K562 (cell line): ENCODE results near the gene GRID2IP. TPM values are rescaled to one million over a fixed set of nuclear protein-coding genes. Genes with fewer than 3 reads are reported as not detected.

Experiments
- ATAC-seq: fragments of 200-7000 bp; cut with Tn5 transposase; 3 replicates; pipeline ENCODE4 v1.9.1; 2020; ENCODE audit warnings: moderate library complexity
- BruUV-seq: library from RNA; stranded (reverse); fragments of 400-500 nt; replicated peaks from 2 replicates; lab custom pipeline; 2021; lab: Mats Ljungman, UMichigan
- CTCF ChIA-PET: fragments of 300-600 bp; formaldehyde crosslinking; extraction: SDS; loops from one replicate; lab custom pipeline; 2021; ENCODE audit warnings: low intra/inter-chr PET ratio; lab: Yijun Ruan, JAX
- POLR2A ChIA-PET: fragments of 300-600, 350-650 bp; sonication (Branson Sonifier 250); formaldehyde crosslinking; extraction: SDS; loops from one replicate; lab custom pipeline; 2021; ENCODE audit warnings: antibody characterized with exemption, inconsistent platforms; lab: Yijun Ruan, JAX
- DNase-seq, 4 experiments: peaks; one replicate each; pipeline versions ENCODE4 v3.0.0 to v3.0.0-alpha.2; 2011 to 2018; ENCODE audit warnings: low spot score in 3 of 4, mixed read lengths in 3 of 4; ENCODE audit errors: extremely low read depth in 1 of 4
- FAIRE-seq: peaks from 2 replicates; lab custom pipeline; 2011; peaks lifted over from hg19 to GRCh38; lab: Jason Lieb, UNC
- H2AFZ ChIP-seq: 2 replicates; pipeline ENCODE4 v1.6.0; 2011; ENCODE audit warnings: low read depth, low read length, control low read depth, inconsistent platforms
- H3K27ac ChIP-seq: fragments of 200-600 bp; 3 replicates; pipeline ENCODE4 v1.8.0; 2011; ENCODE audit warnings: low read depth, mild to moderate bottlenecking, control low read depth, inconsistent platforms, low read length, moderate library complexity, mixed read lengths; ENCODE audit errors: extremely low read depth
- H3K27me3 ChIP-seq, 2 experiments: fragments of 300-600 bp in 1 of 2; 2 replicates in 1 of 2; 3 replicates in 1 of 2; pipeline versions ENCODE4 v1.6.0 to v1.8.0; 2011; ENCODE audit warnings: inconsistent platforms in 2 of 2, low read length in 2 of 2, mild to moderate bottlenecking in 1 of 2, mixed read lengths in 1 of 2, moderate library complexity in 1 of 2; ENCODE audit not compliant: control insufficient read depth in 2 of 2, insufficient read depth in 2 of 2
- H3K36me3 ChIP-seq: fragments of 300-600 bp; 3 replicates; pipeline ENCODE4 v1.8.0; 2011; ENCODE audit warnings: mild to moderate bottlenecking, low read length, inconsistent platforms; ENCODE audit not compliant: control insufficient read depth, insufficient read depth
- H3K4me1 ChIP-seq, 2 experiments: fragments of 200-600 bp in 1 of 2; replicated peaks in 1 of 2; 2 replicates in 1 of 2; 3 replicates in 1 of 2; pipeline versions ENCODE4 v1.5.1 to v1.8.0; 2011; ENCODE audit warnings: inconsistent platforms in 2 of 2, low read length in 2 of 2, mild to moderate bottlenecking in 1 of 2, mixed read lengths in 1 of 2, moderate library complexity in 1 of 2; ENCODE audit not compliant: control insufficient read depth in 2 of 2, insufficient read depth in 2 of 2
- H3K4me2 ChIP-seq: 2 replicates; pipeline ENCODE4 v1.6.1; 2011; ENCODE audit warnings: low read length, control low read depth, inconsistent platforms, mixed read lengths; ENCODE audit not compliant: insufficient read depth
- H3K4me3 ChIP-seq: fragments of 200-600 bp; sonication (generic), shearing (Covaris generic); 2 replicates; pipeline ENCODE4 v1.5.1; 2016; ENCODE audit warnings: control low read depth, inconsistent platforms
- H3K79me2 ChIP-seq: fragments of 200-600 bp; 3 replicates; pipeline ENCODE4 v1.8.0; 2011; ENCODE audit warnings: low read length, inconsistent platforms; ENCODE audit not compliant: control insufficient read depth, insufficient read depth
- H3K9ac ChIP-seq, 2 experiments: 2 replicates each; pipeline versions ENCODE4 v1.6.0 to v1.6.1; 2011; ENCODE audit warnings: low read depth in 2 of 2, low read length in 2 of 2, control low read depth in 1 of 2, inconsistent platforms in 1 of 2, mild to moderate bottlenecking in 1 of 2, mixed read lengths in 1 of 2; ENCODE audit not compliant: insufficient read depth in 1 of 2
- H3K9me1 ChIP-seq: one replicate; pipeline ENCODE4 v1.6.0; 2011; ENCODE audit warnings: inconsistent platforms, mild to moderate bottlenecking, low read length, moderate library complexity; ENCODE audit not compliant: control insufficient read depth, insufficient read depth
- H3K9me3 ChIP-seq: replicated peaks from 2 replicates; pipeline ENCODE4 v1.5.1; 2011; ENCODE audit warnings: low read depth, low read length, inconsistent platforms; ENCODE audit not compliant: control insufficient read depth, insufficient read depth
- H4K20me1 ChIP-seq: replicated peaks from 2 replicates; pipeline ENCODE4 v1.6.1; 2011; ENCODE audit warnings: low read length, inconsistent platforms, mixed read lengths; ENCODE audit not compliant: control insufficient read depth, insufficient read depth
- CBX5 ChIP-seq: IDR thresholded peaks from 2 replicates; pipeline ENCODE4 v1.6.1; 2014; ENCODE audit warnings: low read depth, borderline replicate concordance
- CREBBP ChIP-seq: IDR thresholded peaks from one replicate; pipeline ENCODE4 v1.6.1; 2012; ENCODE audit warnings: low read depth, mild to moderate bottlenecking, control low read depth, inconsistent platforms, low read length
- POU5F1 ChIP-seq: fragments of 150-350 bp; IDR thresholded peaks from 2 replicates; pipeline ENCODE4 v1.6.1; 2014; ENCODE audit warnings: borderline replicate concordance, low read length, low read depth, mild to moderate bottlenecking; ENCODE audit not compliant: partially characterized antibody
- PPARD ChIP-seq: fragments of 250-450 bp; sonication (Bioruptor Pico); IDR thresholded peaks from 2 replicates; pipeline ENCODE4 v1.8.0; 2022; ENCODE audit warnings: inconsistent platforms, mild to moderate bottlenecking, moderate library complexity
- SMC3 ChIP-seq: conservative IDR thresholded peaks from 2 replicates; pipeline ENCODE4 v1.6.1; 2011; ENCODE audit warnings: low read depth, low read length, improper control_type of control experiment; ENCODE audit not compliant: insufficient read depth
- ZNF121 ChIP-seq: sonication (generic); formaldehyde crosslinking; conservative IDR thresholded peaks from 2 replicates; pipeline ENCODE4 v1.8.0; 2022; ENCODE audit warnings: missing genetic modification reagents
- WGBS: fragments of 100-300 bp; shearing (Covaris generic); methylation state at CpG from one replicate; pipeline ENCODE4 v1.1.6; 2016; ENCODE audit warnings: low coverage, mixed read lengths; ENCODE audit not compliant: insufficient coverage; ENCODE audit errors: missing lambda C conversion rate; 5-methylcytosine and 5-hydroxymethylcytosine counted together
- in situ Hi-C: fragments of 300-500 bp; cut with MboI; formaldehyde crosslinking; loops from 4 replicates; pipeline ENCODE4 v1.15.0; 2018; ENCODE audit warnings: inconsistent platforms, mixed read lengths
- intact Hi-C: fragments of 100-400 bp; cut with micrococcal nuclease; formaldehyde crosslinking; loops from 2 replicates; pipeline ENCODE4 v1.14.2; 2022
- polyA plus RNA-seq, 8 experiments: library from polyadenylated mRNA; depleted of rRNA in 4 of 8; stranded (reverse) in 5 of 8; unstranded in 3 of 8; fragments of >200 nt; fragmentation: Nextera tagmentation in 2 of 8; fragmentation: Illumina TruSeq in 1 of 8; extraction: Ambion mirVana in 2 of 8; extraction: Trizol in 1 of 8; gene quantifications; 2 replicates each; pipeline versions ENCODE4 v1.2.1 to v1.2.3, GENCODE V29; 2011 to 2014; ENCODE audit warnings: inconsistent platforms in 1 of 8, missing spikeins in 1 of 8
- total RNA-seq, 7 experiments: library from RNA; depleted of rRNA in 6 of 7; stranded (reverse); fragments of >200 nt in 6 of 7; fragmentation: Illumina TruSeq in 2 of 7; extraction: Trizol in 2 of 7; gene quantifications; 2 replicates each; pipeline versions ENCODE4 v1.2.1 to v1.2.3, GENCODE V29; 2011 to 2021; ENCODE audit warnings: low replicate concordance in 1 of 7

The GRID2IP gene
- total and polyA plus RNA-seq, 9 of the 15 experiments (the other 6 are each of a cell fraction or from before 2014, with no cell fraction given) = not detected

DNA sequence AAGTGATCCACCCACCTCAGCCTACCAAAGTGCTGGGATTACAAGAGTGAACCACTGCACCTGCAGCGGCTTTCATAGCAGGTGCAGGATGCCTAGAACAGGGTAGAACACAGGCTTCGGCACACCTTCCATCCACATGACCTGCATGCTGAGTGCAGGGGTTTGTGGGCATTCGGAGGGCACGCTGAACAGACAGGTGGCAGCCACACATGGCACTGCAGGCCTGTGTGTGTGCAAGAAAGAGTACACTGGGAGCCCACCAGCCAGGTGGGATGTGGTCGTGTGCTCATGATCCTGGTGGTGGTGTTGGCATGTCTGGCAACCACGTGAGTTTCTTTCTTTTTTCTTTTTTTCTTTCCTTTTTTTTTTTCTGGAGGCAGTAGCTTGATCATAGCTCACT lies 38.4 kb downstream of the GRID2IP start:
- FAIRE-seq (no peak), ATAC-seq (no peak), DNase-seq (no peak)
- no peak overlapping the region for H3K9ac ChIP-seq
- H3K4me1 ChIP-seq = peaks cover 0 to 15% of the 10 kb centered on the region in 2 experiments; a peak in 2 of 5 replicates
- no peaks in the 10 kb centered on the region for H3K36me3 ChIP-seq
- no peak overlapping the region for H3K4me2 ChIP-seq
- ChIA-PET CTCF (no interaction called here), POLR2A (no interaction called here)
- no peak overlapping the region for H3K4me3 ChIP-seq
- in situ Hi-C loops (no loop called here), intact Hi-C loops (no loop called here)
- no peaks in the 10 kb centered on the region for H3K9me1 ChIP-seq
- no peak overlapping the region for H3K27ac ChIP-seq
- H4K20me1 ChIP-seq = no peaks in the 10 kb centered on the region; the same call in 1 of the 2 replicates
- TF ChIP-seq SMC3 = no peak
- TF ChIP-seq PPARD (CRISPR knock-in tag) = no peak
- TF ChIP-seq POU5F1 = no peak
- TF ChIP-seq CREBBP = no peak
- TF ChIP-seq CBX5 = no peak
- TF ChIP-seq ZNF121 (CRISPR knock-in tag) = no peak
- H2AFZ ChIP-seq = no peak overlapping the region
- WGBS = 2% methylated on average over 6 of the region's 6 CpGs
- H3K9me3 ChIP-seq = no peaks in the 10 kb centered on the region
- H3K27me3 ChIP-seq = peaks cover 13 to 51% of the 10 kb centered on the region in 2 experiments; a peak in 4 of 5 replicates
- no peaks in the 10 kb centered on the region for H3K79me2 ChIP-seq
- BruUV-seq = no TSS peak
